ENCODE measurements around the gene CTIF. TPM values are rescaled to one million over a fixed set of nuclear protein-coding genes. Genes with fewer than 3 reads are reported as not detected.

Gene CTIF
- total RNA-seq, 1 donor from 2014 or later = 51.5 TPM

- Mint-ChIP-seq H3K36me3 (ENCODE audit: low read depth, unreplicated experiment) (peaks cover 12% of the 10 kb centered on the region), H3K4me3 (ENCODE audit: unreplicated experiment) (no peak overlapping the region), H3K27ac (ENCODE audit: unreplicated experiment) (no peak overlapping the region), H3K9me3 (ENCODE audit: unreplicated experiment) (no peaks in the 10 kb centered on the region), H3K27me3 (ENCODE audit: unreplicated experiment) (peaks cover 14% of the 10 kb centered on the region), H3K4me1 (ENCODE audit: unreplicated experiment) (no peaks in the 10 kb centered on the region)
- no peak for DNase-seq (ENCODE audit: low spot score)
- no peak for TF ChIP-seq CTCF (IDR thresholded peaks at IDR 0.05; ENCODE audit: unreplicated experiment)
Observed at GRCh38 chr18:48794251-48794970, 255.6 kb downstream of the CTIF start.

- Mint-ChIP-seq H3K4me1 (ENCODE audit: unreplicated experiment) (no peaks in the 10 kb centered on the region), H3K27ac (ENCODE audit: unreplicated experiment) (no peak overlapping the region), H3K9me3 (ENCODE audit: unreplicated experiment) (no peaks in the 10 kb centered on the region), H3K4me3 (ENCODE audit: unreplicated experiment) (no peak overlapping the region), H3K36me3 (ENCODE audit: low read depth, unreplicated experiment) (peaks cover 12% of the 10 kb centered on the region), H3K27me3 (ENCODE audit: unreplicated experiment) (peaks cover 9% of the 10 kb centered on the region)
- DNase-seq (ENCODE audit: low spot score) = no peak
- TF ChIP-seq CTCF (IDR thresholded peaks at IDR 0.05; ENCODE audit: unreplicated experiment) = no peak
Observed at GRCh38 chr18:48795696-48796095, 256.9 kb downstream of the CTIF start.

GRCh38 chr18:48796491-48797205 is 257.8 kb downstream of the CTIF start:
- TF ChIP-seq CTCF (IDR thresholded peaks at IDR 0.05; ENCODE audit: unreplicated experiment) = no peak
- H3K4me1 Mint-ChIP-seq (ENCODE audit: unreplicated experiment) = no peaks in the 10 kb centered on the region
- no peaks in the 10 kb centered on the region for H3K9me3 Mint-ChIP-seq (ENCODE audit: unreplicated experiment)
- H3K4me3 Mint-ChIP-seq (ENCODE audit: unreplicated experiment) = no peak overlapping the region
- no peak overlapping the region for H3K27ac Mint-ChIP-seq (ENCODE audit: unreplicated experiment)
- peaks cover 7% of the 10 kb centered on the region for H3K27me3 Mint-ChIP-seq (ENCODE audit: unreplicated experiment)
- peaks cover 13% of the 10 kb centered on the region for H3K36me3 Mint-ChIP-seq (ENCODE audit: low read depth, unreplicated experiment)
- no peak for DNase-seq (ENCODE audit: low spot score)

GRCh38 chr18:48797841-48798255 is 259.0 kb downstream of the CTIF start:
- H3K27me3 Mint-ChIP-seq (ENCODE audit: unreplicated experiment) = peaks cover 6% of the 10 kb centered on the region
- DNase-seq (ENCODE audit: low spot score) = no peak
- H3K27ac Mint-ChIP-seq (ENCODE audit: unreplicated experiment) = no peak overlapping the region
- TF ChIP-seq CTCF (IDR thresholded peaks at IDR 0.05; ENCODE audit: unreplicated experiment) = no peak
- H3K36me3 Mint-ChIP-seq (ENCODE audit: low read depth, unreplicated experiment) = peaks cover 9% of the 10 kb centered on the region
- no peak overlapping the region for H3K4me3 Mint-ChIP-seq (ENCODE audit: unreplicated experiment)
- no peaks in the 10 kb centered on the region for H3K9me3 Mint-ChIP-seq (ENCODE audit: unreplicated experiment)
- no peaks in the 10 kb centered on the region for H3K4me1 Mint-ChIP-seq (ENCODE audit: unreplicated experiment)
